Right lobe of liver (tissue), 6 donors: ENCODE measurements around the gene SLC25A43. TPM values are rescaled to one million over a fixed set of nuclear protein-coding genes. Genes with fewer than 3 reads are reported as not detected.
A peak's percentile ranks its signal among the peaks of the same experiment; 100 is the strongest.
"Not testable (repeated sequence)": the region's sequence is repeated elsewhere in the genome, so short reads cannot be mapped to it uniquely, and the experiment has no call there.

ENCODE experiments used
- ATAC-seq, 4 donors: fragments of 200-7000 bp; cut with Tn5 transposase; one replicate each; pipeline ENCODE4 v1.9.1; 2020; ENCODE audit warnings: mild to moderate bottlenecking in 4 of 4, moderate library complexity in 4 of 4
- DNase-seq, 3 donors: peaks; one replicate each; pipeline ENCODE4 v3.0.0-alpha.2; 2020
- H3K27ac ChIP-seq, 3 donors: fragments of 200-600 bp; one replicate each; pipeline ENCODE4 v1.8.0; 2022
- H3K27me3 ChIP-seq, 2 donors: fragments of 200-600 bp; one replicate each; pipeline ENCODE4 v1.8.0; 2022
- H3K36me3 ChIP-seq, 4 donors: fragments of 200-600 bp; sonication (generic) in 1 of 4; one replicate each; pipeline versions ENCODE4 v1.5.1 to v1.8.0; 2017 to 2022; ENCODE audit warnings: control low read depth in 1 of 4
- H3K4me1 ChIP-seq, 4 donors: fragments of 200-600 bp; sonication (generic) in 1 of 4; one replicate each; pipeline versions ENCODE4 v1.5.1 to v1.8.0; 2017 to 2022; ENCODE audit warnings: control low read depth in 1 of 4
- H3K4me3 ChIP-seq, 3 donors: fragments of 200-600 bp; one replicate each; pipeline ENCODE4 v1.8.0; 2022
- H3K9me3 ChIP-seq, 4 donors: fragments of 200-600 bp; sonication (generic) in 1 of 4; one replicate each; pipeline versions ENCODE4 v1.5.1 to v1.8.0; 2017 to 2022; ENCODE audit warnings: control low read depth in 1 of 4
- CTCF ChIP-seq, 4 donors: fragments of 200-600 bp in 3 of 4; fragments of 450-650 bp in 1 of 4; IDR thresholded peaks; one replicate each; pipeline versions ENCODE4 v1.5.1 to v1.8.0; 2016 to 2022; ENCODE audit warnings: antibody characterized with exemption in 4 of 4, mild to moderate bottlenecking in 2 of 4
- POLR2A ChIP-seq: fragments of 450-650 bp; IDR thresholded peaks from one replicate; pipeline ENCODE4 v1.6.1; 2017; ENCODE audit warnings: antibody characterized with exemption, mild to moderate bottlenecking
- WGBS: methylation state at CpG from one replicate; pipeline ENCODE4 v1.1.6; 2018; ENCODE audit warnings: low coverage, low lambda C conversion rate; ENCODE audit not compliant: insufficient coverage; ENCODE audit errors: missing lambda C conversion rate; 5-methylcytosine and 5-hydroxymethylcytosine counted together
- intact Hi-C, 2 donors: fragments of 100-400 bp; cut with DNase I; formaldehyde crosslinking; loops; one replicate each; pipeline versions ENCODE4 v1.11.2 to v1.14.1; 2022
- total RNA-seq, 6 experiments: library from RNA; depleted of rRNA in 2 of 6; stranded (reverse); fragments of >200 nt in 2 of 6; fragmentation: NEBNext Ultra II Directional in 3 of 6; extraction: Animal tissue kit (Norgen Biotek cat#: 25700) in 3 of 6; gene quantifications; one replicate each; pipeline versions ENCODE4 v1.1.0 to v1.2.4, GENCODE V29; 2016 to 2023
- donor health status: DM: no; HTN: yes; CAD: no.
- donor health status: DM: no; HTN: no; CAD: no.
- donor health status: DM: no; HTN: no; CAD: no.
- donor health status: DM: no; HTN: yes; CAD: no.
- donor health status: DM: no; HTN: yes; CAD: no.

Gene SLC25A43
- total RNA-seq, 6 experiments from 2014 or later: 6.4 to 21.5 (median 7.5) TPM

- H3K27me3 ChIP-seq: no peaks in the 10 kb centered on the region
- no peaks in the 10 kb centered on the region for H3K36me3 ChIP-seq
- TF ChIP-seq CTCF (IDR thresholded peaks at IDR 0.05) (no peak), POLR2A (no peak)
- peaks cover 0 to 25% (median 4%) of the 10 kb centered on the region in 4 donors for H3K4me1 ChIP-seq
- 43% methylated on average over 1 of the region's 4 CpGs for WGBS
- H3K4me3 ChIP-seq: no peak overlapping the region
- no peak overlapping the region for H3K27ac ChIP-seq
- peak; percentile 68 to 79 (median 72) for DNase-seq
- no peaks in the 10 kb centered on the region for H3K9me3 ChIP-seq
- peak; percentile 71 to 77 (median 74) for ATAC-seq
- intact Hi-C loops: no loop called here
Observed at GRCh38 chrX:119481323-119481801, 82.2 kb downstream of the SLC25A43 start.

DNA sequence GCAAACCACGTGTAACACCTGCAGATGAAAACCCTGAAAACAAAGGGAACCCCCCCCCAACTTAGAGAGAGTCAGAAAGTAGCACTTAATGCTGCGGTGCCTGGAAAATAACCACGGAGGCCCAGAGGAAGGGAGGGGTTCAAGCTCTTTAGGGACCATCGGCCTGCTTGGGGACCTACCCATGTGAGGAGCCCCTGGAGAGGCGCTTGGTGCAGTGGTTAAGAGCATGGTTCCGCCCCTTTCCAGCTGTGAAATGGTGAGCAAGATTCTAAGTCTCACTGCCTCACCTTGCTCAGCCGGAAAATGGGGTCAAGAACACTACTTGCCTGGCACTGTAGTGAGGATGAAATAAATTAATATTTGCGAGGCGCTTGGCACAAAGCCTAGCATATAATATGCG lies 82.9 kb downstream of the SLC25A43 start:
- 58% methylated on average over 7 of the region's 10 CpGs for WGBS
- intact Hi-C loops: no loop called here

DNA sequence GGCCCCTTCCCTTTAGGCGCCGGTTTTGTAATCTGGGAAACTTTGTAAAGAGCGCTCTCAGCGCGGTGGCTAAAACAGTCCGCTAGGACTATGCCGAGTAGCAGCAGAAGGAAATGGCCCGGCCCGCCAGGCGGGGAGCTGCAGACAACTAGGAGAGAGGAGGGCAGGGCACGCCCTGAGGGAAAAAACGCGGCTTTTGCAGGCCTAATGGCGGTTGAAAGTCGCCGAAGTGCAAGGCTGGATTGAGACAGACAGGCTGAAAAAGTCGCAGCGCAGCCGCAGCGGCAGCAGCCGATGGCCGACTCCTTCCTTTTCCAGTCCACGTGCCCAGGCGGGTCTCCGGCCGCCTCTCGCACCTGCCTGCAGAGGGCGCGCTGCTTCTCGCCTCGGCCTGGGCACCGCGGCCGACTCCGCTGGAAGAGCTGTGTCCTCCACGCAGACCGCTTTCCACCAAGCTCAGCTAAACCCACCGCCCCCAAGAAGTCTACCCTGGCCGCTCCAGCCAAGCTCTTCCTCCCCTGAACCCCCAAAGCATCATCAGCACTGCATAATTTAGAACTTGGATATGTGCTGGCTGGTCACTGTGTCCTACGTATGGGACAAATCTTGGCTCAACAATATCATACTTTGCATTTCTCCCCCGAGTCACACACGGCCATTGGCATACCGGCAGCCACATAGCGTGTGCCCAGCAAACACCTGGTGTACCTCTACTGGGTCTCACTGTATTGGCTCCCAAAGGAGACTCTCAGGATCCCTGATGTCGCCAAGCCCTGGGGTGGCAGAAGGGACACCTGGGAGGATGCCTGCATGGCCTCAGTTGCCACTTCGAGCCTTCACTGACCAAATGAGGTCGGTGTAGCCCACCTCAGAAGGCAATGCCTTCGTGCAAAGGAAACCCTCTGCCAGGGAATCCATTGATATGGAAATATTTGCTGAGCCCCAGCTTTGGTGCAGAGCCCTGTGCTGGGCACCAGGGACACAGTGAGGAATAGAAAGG lies 83.6 kb downstream of the SLC25A43 start:
- DNase-seq: peak; percentile 71 to 83 (median 73)
- H3K4me3 ChIP-seq: peak overlapping the region; percentile 19 to 48 (median 36)
- peak; percentile 76 to 85 (median 84) for ATAC-seq
- H3K4me1 ChIP-seq: peaks cover 0 to 17% (median 2%) of the 10 kb centered on the region in 4 donors
- 32% methylated on average over 6 of the region's 48 CpGs for WGBS
- intact Hi-C loops: no loop called here
- peak; percentile 22 for TF ChIP-seq POLR2A
- TF ChIP-seq CTCF (IDR thresholded peaks at IDR 0.05): peak; percentile 55 to 79 (median 70)
- no peaks in the 10 kb centered on the region for H3K36me3 ChIP-seq
- H3K27ac ChIP-seq: peak overlapping the region in 2 of 3 donors; percentile 46 to 52
- H3K9me3 ChIP-seq: no peaks in the 10 kb centered on the region
- no peaks in the 10 kb centered on the region for H3K27me3 ChIP-seq

More for the DNA sequence above, 82.9 kb downstream of the SLC25A43 start:
- TF ChIP-seq CTCF (IDR thresholded peaks at IDR 0.05): no peak
- TF ChIP-seq POLR2A: no peak
- peak overlapping the region in 1 of 3 donors; percentile 52 for H3K27ac ChIP-seq
- H3K27me3 ChIP-seq: no peaks in the 10 kb centered on the region
- H3K4me1 ChIP-seq: peaks cover 0 to 25% (median 4%) of the 10 kb centered on the region in 4 donors
- no peaks in the 10 kb centered on the region for H3K36me3 ChIP-seq
- H3K4me3 ChIP-seq: peak overlapping the region in 1 of 3 donors; percentile 48
- DNase-seq: no peak
- H3K9me3 ChIP-seq: no peaks in the 10 kb centered on the region
- no peak for ATAC-seq

GRCh38 chrX:119486745-119487144 lies 87.6 kb downstream of the SLC25A43 start:
- DNase-seq: no peak
- Histone ChIP-seq H3K36me3 (no peaks in the 10 kb centered on the region), H3K4me3 (no peak overlapping the region), H3K27me3 (no peaks in the 10 kb centered on the region), H3K9me3 (no peaks in the 10 kb centered on the region), H3K27ac (no peak overlapping the region), H3K4me1 (peaks cover 0 to 7% (median 0%) of the 10 kb centered on the region in 4 donors)
- intact Hi-C loops: no loop called here
- no peak for ATAC-seq
- 40% methylated on average over 2 of the region's 11 CpGs for WGBS
- TF ChIP-seq POLR2A (no peak), CTCF (IDR thresholded peaks at IDR 0.05) (no peak)

- intact Hi-C loops, H3K4me3 ChIP-seq, H3K27me3 ChIP-seq, DNase-seq, ATAC-seq, H3K4me1 ChIP-seq, H3K9me3 ChIP-seq, H3K27ac ChIP-seq, H3K36me3 ChIP-seq: not testable (repeated sequence)
- WGBS: no CpG with 5 or more reads among the region's 24 CpGs
Observed at GRCh38 chrX:119487766-119488165, 88.6 kb downstream of the SLC25A43 start.
